Neural progenitor cell (in vitro differentiated cells): ENCODE data around the gene SLC25A29.

Experiments
- CTCF ChIP-seq: fragments of 200-600 bp; sonication (generic); IDR thresholded peaks from 2 replicates; pipeline ENCODE4 v1.5.1; 2017; ENCODE audit warnings: antibody characterized with exemption, mild to moderate bottlenecking
- EZH2 ChIP-seq: fragments of 200-600 bp; sonication (generic); IDR thresholded peaks from 2 replicates; pipeline ENCODE4 v1.6.1; 2017; ENCODE audit warnings: antibody characterized with exemption, mild to moderate bottlenecking, moderate library complexity

- TF ChIP-seq CTCF (no peak), EZH2 (no peak)
Observed at GRCh38 chr14:100323942-100324307, 17.7 kb upstream of the SLC25A29 start.
